HG03108 (cell line): ENCODE data around the gene MPRIP.

ENCODE experiments used
- ATAC-seq: cut with Tn5 transposase; IDR thresholded peaks from one replicate; pipeline ENCODE4 v1.9.1; 2021; ENCODE audit warnings: moderate library complexity; ENCODE audit not compliant: unreplicated experiment

The MPRIP gene

DNA sequence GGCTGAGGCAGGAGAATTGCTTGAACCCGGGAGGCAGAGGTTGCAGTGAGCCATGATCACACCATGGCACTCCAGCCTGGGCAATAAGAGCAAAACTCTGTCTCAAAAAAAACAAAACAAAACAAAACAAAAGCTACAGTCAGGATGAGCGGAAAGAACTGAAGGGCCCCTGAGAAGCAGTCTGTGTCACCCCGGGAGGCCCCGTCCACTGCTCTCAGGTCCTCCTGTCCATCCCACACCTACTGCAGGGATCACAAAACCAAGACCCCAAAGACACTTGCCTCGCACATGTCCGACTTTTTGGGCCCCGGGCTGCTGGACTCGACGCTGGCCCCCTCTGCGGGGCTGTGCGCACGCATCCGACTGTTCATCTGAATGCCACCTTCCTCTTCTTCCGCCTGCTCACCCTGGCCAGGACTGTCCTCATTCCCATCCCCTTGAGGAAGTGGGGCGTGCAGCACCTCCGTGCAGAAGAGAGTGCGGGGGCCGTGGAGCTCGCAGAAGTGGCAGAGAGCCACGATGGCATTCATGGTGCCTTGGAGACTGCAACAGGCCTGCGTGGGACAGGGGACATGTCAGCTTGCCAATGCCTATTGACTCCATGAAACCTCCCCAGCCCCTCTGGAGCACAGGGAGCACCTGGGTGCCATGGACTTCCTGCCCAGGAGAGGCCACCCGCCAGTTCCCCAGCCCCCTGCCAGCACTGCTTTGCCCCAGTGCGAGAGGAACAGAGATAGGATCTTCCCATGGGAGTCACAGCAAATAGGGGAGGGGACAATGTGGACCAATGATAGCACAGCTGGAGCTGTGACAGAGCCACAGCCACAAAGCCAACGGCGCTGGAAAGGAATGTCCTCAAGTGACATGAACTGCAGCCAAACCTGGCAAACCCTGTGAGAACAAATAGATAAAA is 185.6 kb downstream of the MPRIP start:
- ATAC-seq: no peak

DNA sequence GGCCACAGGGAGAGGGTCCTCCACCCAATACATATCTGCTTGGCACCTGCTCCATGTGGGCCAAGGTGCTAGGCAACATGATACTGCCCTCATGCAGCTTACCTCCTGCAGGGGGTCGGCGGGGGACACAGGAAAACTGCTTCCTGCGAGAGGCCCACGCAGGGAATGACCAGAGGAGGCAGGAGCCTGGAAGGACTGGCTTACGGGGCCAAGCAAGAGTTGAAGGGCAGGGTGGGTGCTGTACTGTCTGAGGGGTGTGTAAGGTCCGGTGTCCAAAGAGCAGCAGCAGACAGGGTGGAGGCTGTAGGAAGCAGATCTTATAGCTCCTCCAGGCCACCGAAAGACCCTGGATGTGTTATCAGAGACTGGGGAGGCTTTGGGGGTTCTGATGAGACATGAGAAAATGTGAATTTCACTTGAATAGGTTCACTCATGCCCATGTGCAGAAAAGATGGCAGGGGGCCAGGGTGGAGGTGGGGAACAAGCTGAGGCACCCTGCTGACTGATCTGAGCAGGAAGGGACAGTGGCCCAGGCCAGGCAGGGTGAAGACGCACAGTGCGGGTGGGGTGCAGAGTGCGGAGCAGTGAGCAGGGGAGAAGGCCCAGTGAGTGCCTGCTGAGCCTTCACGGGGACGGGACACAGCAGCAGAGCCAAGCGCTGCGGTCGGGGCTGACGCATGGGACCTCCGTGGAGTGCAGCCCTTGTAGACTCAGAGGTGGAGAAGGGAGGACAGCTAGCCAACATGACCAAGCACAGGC is 186.4 kb downstream of the MPRIP start:
- ATAC-seq: no peak

DNA sequence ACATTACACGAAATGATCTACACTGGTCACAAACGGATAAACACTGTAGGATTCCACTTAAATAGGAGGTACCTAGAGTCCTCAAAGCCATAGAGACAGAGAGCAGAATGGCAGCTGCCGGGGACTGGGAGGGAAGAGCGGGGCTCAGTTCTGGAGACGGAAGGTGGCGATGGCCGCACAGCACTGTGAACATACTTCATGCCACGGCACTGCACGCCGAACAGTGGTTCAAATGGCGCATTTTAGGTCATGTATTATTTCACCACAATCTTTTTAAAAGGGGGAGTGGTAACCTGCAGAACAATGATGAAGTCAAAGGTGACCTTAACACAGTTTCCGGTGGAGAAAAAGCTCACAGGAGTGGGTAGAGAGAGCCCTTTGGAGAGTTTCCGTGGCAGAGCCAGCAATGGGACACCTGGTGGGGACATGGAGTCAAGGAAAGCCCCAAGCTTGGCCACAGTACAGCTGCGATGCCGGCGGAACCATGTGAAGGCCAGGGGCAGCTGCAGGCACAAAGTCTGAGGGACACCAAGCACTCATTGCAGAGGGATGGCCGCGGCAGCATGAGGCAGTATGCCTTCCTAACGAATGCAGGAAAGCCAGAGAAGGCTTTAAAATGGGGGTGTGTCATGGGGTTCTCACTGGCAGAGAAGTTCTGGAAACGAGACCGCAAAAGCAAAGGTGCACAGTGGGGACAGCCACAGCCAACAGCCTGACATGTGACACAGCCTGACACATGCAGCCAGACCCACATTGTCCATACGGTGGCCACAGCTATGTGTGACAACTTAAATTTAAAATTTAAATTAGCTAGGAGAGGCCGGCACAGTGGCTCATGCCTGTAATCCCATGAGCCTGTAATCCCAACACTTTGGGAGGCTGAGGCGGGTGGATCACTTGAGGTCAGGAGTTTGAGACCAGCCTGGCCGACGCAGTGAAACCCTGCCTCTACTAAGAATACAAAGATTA is 187.4 kb downstream of the MPRIP start:
- no peak for ATAC-seq

DNA sequence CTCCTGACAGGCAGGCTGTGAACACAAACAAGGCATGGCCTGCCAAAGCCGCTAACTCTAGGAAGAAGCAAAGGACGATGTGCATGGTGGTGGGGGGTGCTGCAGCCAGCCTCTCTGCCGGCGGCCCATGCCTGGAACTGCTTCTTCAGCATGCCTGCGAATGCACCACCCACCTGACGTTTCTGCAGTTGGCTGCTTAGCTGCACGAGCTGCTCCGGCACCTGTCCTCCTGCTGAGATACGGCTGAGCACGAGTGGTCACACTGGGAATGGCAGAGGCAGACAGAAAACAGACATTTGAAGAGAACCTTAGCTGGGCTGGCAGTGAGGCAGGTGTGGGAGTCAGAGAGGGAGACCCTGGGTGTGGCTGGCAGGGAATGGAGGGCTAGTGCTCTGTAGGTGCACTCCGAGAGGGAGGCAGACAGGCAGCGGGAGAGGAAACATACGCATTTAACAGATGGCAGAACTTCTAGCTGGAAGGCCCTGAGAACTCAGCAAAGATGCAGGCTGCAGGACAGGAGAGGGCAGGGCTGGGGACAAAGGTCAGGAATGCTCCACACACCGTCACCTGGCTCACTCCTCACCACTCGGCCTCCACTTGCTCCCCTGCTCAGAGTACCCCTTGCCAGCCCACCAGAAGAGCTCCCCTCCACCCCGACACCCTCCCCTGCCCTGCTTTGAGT is 189.5 kb downstream of the MPRIP start:
- no peak for ATAC-seq

DNA sequence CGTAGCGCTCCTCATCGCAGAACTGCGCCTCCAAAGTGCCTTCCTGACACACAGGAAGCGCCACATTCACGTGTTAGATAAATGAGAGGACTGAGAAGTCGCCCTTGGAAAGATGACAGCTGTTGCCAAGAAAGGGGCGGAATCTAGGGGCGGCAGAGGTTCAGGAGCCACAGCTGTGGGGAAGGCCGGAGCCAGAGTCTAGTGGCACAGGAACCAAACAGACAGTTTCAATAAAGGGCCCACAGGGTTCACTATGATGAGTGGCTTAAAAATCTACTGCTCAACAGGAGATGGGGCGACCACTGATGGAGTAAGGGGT is 190.0 kb downstream of the MPRIP start:
- no peak for ATAC-seq

DNA sequence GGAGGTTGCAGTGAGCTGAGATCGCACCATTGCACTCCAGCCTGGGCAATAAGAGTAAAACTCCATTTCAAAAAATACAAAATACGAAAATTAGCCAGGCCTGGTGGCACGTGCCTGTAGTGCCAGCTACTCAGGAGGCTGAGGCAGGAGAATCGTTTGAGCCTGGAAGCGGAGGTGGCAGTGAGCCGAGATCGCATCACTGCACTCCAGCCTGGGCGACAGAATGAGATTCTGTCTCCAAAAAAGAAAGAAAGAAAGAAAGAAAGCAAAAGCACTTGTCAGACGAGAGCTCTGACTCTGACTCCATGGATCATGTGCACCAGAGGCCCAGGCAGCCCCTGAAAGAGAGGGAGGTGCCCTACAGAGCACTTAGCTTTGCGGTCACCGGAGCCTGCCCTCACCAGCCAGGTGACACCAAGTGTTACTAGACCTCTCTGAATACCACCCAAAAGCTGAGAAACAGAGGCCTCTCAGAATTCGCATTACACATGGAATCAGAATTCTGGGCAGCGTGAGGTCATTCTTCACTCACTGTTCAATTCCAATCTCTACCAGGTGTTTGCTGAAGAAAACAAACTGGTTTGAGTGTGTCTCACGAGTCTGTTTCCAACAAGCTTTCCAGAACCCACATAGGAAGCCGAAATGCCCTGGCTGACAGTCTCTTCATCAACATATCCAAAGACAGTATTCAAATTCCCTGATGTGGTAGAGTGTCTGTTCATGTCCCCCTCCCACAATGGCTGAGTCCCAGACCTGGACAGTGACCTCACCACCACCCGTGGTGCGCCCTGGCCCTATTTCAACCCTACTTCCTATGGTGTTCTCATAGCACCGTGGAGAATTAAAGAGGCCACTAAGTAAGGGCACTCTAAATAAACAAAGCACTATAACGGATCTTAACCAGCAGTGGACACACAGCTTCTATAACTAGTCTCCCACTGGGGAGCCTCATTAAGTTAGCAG is 193.2 kb downstream of the MPRIP start:
- ATAC-seq: no peak

DNA sequence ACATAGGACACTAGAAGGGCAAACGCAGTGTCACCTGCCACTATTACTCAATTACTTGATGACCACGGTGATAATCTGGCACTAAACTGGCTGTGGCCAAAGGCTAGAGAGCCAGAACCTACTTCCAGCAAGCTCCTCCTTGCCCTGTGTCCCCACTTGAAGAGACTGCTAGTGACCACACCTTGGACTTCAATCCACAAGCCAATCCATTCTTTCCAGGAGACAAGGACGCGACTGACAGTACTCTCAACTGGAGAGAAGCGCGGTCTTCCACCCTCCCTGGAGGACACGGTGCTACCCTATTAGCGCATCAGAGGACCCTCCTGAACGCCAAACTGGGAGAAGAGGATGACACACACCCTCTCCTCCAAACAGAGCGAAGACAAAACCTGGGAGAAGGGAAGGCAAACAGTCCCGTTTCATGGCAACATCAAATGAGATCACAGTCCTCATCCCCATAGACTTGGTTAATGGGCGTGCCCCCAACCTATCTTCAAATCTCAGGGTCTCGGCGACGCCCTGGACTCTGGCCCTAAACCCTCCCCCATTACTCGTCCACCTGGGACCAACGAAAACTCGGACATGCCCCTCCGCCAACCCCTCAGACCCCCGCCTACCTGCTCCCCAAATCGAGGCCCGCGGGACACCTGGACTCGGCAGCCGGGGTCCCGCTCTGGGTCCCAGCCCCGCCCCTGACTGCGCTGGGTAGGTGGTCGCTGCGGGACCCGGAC is 194.2 kb downstream of the MPRIP start:
- ATAC-seq: peak; percentile 24

DNA sequence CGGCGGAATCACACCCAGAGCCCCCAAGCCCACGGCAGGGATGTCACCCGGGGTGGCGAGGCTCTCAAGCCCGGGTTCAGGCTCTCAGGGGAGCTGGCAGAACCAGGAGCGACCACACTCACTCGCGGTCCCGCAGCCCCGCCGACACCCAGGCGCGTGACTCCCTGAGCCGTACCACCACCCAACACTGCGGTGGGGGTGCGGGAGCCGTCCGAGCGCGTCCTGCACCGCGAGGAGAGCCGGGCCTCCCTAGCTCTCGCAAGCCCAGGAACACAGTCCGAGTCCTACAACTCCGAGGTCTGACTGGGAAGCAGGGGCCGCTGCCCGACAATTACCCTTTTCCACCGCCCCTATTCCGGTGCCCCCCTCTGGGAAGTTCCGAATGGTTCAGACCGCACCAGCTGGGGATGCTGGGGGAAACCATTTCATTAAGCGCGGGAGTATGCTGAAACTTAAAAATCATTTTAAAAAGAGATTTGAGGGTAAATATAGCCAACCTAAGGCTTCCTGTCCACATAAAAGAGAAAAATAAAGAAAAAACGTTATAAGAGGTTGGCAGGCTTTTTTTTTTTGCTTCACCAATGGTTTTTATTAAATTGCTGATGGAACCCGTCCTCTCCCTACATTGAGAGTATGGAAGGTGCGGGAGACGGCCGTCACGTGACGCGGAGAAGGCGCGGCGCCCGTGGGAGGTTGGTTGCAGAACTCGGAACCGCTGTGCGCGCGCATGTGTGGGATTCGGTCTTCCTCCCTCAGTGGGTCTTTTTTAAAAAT is 195.0 kb downstream of the MPRIP start, which contains the start of gene FLCN:
Gene FLCN, minus strand, starts transcription at position 143 of the 774 bp plus-strand sequence. CDS start 9,031 bp downstream, outside the sequence.
- peak; percentile 76 for ATAC-seq

DNA sequence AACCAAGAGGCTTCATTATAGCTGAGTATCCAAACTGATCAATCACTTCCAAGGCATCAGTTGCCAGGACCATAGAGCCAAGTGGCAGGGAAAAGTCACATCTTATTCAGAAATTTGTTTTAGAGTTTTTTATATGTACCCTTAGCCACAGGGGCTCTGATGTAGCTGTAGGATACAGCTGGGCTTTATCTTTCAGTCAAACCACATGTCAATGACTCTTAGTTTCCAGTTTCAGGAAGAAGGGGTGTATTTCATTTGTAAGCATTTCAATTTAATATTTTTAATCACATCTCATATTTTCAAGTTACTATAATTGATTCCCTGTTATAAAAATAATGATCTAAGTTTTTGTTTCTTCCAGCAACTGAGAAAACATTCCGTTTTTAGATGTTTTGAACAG is 197.6 kb downstream of the MPRIP start:
- no peak for ATAC-seq

DNA sequence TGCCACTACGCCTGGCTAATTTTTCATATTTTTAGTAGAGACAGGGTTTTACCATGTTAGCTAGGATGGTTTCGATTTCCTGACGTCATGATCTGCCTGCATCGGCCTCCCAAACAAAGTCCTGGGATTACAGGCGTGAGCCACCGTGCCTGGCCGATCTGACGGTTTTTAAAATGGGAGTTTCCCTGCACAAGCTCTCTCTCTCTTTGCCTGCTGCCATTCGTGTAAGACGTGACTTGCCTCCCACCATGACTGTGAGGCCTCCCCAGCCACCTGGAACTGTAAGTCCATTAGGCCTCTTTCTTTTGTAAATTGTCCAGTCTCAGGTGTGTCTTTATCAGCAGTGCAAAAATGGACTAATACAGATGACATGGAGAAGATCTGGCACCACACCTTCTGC is 199.4 kb downstream of the MPRIP start:
- ATAC-seq: no peak

DNA sequence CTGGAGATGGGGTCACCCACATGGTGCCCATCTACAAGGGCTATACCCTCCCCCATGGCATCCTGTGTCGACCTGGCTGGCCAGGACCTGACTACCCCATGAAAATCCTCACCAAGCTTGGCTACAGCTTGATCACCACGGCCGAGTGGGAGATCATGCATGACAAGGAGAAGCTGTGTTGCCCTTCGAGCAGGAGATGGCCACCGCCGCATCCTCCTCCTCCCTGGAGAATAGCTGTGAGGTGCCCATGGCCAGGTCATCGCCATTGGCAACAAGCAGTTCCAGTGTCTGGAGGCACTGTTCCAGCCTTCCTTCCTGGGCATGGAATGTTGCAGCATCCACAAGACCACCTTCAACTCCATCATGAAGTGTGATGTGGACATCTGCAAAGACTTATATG is 200.0 kb downstream of the MPRIP start:
- no peak for ATAC-seq
